LNCAP (cell line): ENCODE data around the gene MCM5.

ENCODE experiments used
- TF ChIP-seq, protein P1 (sequence below): fragments of 450-650 bp; IDR thresholded peaks from 2 replicates; pipeline ENCODE4 v1.5.1; 2017; ENCODE audit warnings: mild to moderate bottlenecking

The MCM5 gene

DNA sequence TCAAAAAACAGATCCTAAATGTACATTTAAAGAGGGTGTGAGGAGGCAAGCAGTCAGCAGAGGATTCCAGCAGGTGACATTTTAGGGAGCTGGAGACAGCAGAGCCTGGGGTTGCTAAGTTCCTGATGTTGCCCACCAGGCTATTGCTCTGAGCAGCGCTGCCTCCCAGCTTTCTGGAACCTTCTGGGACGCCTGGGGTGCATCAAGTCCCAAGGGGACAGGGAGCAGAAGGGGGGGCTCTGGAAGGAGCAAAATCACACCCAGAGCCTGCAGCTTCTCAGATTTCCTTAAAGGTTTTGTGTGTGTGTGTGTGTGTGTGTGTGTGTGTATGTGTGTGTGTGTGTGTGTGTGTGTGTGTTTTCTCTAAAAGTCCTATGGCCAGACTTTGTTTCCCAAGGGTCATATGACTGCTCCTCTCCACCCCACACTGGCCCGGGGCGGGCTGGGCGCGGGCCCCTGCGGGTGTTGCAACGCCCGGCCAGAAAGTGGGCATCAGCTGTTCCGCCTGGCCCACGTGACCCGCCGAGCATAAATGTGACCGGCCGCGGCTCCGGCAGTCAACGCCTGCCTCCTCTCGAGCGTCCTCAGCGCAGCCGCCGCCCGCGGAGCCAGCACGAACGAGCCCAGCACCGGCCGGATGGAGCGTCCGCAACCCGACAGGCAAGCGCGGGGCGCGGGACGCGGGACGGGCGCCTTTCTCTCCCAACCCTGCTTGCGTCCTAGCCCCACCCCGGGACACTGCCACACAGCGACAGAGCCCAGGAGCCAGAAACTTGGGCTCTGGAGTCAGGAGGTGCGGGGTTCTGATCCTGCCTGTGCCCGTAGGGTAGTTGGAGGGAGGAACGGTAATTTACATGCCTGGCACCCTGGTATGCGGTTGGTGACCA lies 19.2 kb upstream of the MCM5 start, which contains the start of gene HMOX1:
TSS of gene HMOX1 (plus strand) at position 560 of the 887 bp plus-strand sequence. CDS start at position 638, 78 bp downstream.
- TF ChIP-seq, protein P1, sequence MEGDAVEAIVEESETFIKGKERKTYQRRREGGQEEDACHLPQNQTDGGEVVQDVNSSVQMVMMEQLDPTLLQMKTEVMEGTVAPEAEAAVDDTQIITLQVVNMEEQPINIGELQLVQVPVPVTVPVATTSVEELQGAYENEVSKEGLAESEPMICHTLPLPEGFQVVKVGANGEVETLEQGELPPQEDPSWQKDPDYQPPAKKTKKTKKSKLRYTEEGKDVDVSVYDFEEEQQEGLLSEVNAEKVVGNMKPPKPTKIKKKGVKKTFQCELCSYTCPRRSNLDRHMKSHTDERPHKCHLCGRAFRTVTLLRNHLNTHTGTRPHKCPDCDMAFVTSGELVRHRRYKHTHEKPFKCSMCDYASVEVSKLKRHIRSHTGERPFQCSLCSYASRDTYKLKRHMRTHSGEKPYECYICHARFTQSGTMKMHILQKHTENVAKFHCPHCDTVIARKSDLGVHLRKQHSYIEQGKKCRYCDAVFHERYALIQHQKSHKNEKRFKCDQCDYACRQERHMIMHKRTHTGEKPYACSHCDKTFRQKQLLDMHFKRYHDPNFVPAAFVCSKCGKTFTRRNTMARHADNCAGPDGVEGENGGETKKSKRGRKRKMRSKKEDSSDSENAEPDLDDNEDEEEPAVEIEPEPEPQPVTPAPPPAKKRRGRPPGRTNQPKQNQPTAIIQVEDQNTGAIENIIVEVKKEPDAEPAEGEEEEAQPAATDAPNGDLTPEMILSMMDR: no peak

DNA sequence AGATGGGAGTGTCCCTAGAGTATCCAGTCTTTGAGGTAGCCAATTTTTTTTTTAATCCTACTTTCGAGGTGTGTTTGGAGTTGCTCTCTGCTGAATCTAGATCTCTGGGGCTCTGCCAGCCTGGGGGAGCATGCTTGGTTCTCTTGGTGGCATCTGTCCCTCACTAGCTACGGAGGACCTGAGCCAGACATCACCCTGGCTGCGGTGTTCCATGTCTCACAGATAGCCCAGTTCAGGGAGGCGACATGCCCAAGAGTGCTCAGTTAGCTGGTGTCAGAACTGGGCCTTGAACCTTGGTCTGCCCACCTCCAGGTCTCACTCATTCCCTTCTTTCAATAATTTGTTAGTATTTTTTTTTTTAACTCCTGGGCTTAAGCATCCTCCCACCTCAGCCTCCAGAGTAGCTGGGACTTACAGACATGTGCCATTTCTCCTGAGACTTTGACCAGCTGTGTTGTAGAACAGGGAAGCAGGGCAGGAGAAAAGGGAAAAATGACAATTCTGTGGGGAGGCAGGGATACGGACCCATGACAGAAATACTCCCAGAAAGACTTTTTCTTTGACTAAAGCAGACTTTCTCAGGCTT lies 18.4 kb upstream of the MCM5 start:
- TF ChIP-seq, protein P1: no peak

DNA sequence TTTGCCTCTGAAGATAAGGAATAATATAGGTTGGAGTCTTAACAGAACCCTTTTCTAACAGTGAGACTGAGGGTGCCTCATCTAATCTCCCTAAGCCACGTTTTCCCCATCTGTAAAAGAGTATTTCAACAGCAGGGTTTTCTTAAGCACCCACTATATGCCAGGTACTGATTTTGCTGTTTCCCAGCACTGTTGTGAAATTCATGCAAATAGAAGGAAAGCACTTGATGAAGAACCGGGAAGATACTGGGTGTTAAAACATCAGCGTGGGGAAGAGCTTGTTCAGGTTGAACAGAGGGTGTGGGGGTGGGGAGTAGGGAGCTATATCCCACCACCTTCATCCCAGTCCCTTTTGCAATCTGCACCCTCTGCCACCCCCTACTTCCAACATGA lies 16.3 kb upstream of the MCM5 start:
- TF ChIP-seq, protein P1: no peak

DNA sequence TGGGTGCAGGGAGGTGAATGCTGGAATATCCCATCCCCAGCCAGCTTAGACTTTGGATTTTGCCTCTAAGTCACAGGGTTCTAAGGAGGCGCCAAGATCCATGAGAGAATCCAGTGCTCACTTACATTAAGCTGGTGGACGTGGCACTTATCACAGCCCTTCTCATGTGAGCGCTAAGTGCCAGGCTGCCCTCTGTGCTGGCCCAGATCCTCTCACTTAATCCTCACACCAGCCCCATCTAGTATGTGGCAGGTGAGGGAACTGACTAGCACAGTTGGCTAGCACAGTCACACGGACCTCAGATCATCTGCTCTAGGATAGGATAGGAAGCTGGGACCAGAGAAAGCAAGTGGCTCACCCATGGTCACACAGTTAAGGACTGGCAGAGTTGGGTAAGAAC lies 15.4 kb upstream of the MCM5 start:
- TF ChIP-seq, protein P1: no peak

DNA sequence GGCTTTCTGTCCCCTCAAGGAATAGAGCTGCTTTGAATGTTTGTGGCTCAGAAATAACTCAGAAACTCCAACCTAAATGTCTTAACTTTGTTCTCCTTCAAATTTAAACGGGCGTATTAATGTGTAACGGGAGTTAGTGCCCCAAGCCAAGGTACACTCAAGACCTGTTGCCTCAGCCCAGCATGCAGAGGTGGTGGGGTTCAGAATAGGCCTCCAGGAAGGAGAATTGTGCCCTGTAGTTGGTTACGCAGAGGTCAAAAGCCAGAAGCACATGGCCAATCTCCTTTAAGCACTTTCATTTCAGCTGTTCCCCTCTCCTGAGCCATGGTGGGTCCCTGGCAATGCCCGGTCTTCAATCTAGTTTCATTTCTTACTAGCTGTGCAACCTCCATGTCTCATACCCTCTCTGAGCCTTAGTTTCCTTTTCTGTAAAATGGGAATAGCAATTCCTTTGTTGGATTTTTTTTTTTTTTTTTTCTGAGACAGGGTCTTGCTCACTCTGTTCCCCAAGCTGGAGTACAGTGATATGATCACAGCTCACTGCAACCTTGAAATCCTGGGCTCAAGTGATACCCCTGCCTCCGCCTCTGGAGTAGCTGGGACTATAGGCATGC lies 14.9 kb upstream of the MCM5 start:
- TF ChIP-seq, protein P1: no peak

DNA sequence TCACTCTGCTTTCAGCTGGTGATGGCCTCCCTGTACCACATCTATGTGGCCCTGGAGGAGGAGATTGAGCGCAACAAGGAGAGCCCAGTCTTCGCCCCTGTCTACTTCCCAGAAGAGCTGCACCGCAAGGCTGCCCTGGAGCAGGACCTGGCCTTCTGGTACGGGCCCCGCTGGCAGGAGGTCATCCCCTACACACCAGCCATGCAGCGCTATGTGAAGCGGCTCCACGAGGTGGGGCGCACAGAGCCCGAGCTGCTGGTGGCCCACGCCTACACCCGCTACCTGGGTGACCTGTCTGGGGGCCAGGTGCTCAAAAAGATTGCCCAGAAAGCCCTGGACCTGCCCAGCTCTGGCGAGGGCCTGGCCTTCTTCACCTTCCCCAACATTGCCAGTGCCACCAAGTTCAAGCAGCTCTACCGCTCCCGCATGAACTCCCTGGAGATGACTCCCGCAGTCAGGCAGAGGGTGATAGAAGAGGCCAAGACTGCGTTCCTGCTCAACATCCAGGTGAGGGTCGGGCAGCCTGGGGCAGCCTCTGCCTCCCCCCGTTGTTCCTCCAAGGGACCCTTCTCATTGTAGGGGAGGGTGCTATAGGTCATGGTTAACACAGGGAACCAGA lies 13.2 kb upstream of the MCM5 start:
- TF ChIP-seq, protein P1: no peak

DNA sequence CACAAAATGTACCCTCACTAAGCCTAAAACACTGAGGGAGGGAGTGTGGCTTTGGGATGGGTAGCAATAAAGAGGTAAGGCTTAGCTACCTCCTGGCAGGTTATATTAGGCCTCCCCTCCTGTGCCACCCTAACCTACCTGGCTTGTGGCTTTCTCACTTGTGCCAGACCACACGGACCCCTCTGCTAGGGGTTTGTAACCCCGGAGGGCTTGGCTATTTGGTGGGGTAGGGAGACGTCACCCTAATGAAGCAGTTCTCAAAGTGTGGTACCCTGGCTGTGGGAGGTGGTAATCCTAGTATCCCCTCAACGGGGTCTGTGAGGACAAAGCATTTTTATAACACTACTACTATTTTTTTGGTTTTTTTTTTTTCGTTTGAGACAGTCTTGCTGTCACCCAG lies 9.0 kb upstream of the MCM5 start:
- TF ChIP-seq, protein P1: no peak
